SK-N-SH (cell line): ENCODE data around the gene HCN4.

Experiments
- CHD2 ChIP-seq: fragments of 150-350 bp; IDR thresholded peaks from 2 replicates; pipeline ENCODE4 v1.6.1; 2018; ENCODE audit warnings: low read length; ENCODE audit not compliant: partially characterized antibody
- CTCF ChIP-seq: fragments of 200-600 bp; sonication (generic); IDR thresholded peaks from 2 replicates; pipeline ENCODE4 v1.6.1; 2017; ENCODE audit warnings: antibody characterized with exemption, mild to moderate bottlenecking, moderate library complexity
- FOXJ3 ChIP-seq: sonication (generic); formaldehyde crosslinking; IDR thresholded peaks from 2 replicates; pipeline ENCODE4 v1.5.1; 2020; ENCODE audit warnings: mild to moderate bottlenecking, missing genetic modification reagents
- MAX ChIP-seq: IDR thresholded peaks from 2 replicates; pipeline ENCODE4 v1.4.0; 2012; ENCODE audit warnings: low read depth
- POLR2AphosphoS5 ChIP-seq: IDR thresholded peaks from 2 replicates; pipeline ENCODE4 v1.6.1; 2012; ENCODE audit warnings: low read depth, low read length
- RAD21 ChIP-seq: IDR thresholded peaks from 2 replicates; pipeline ENCODE4 v1.6.1; 2012; ENCODE audit warnings: mild to moderate bottlenecking, low read length
- RFX5 ChIP-seq: IDR thresholded peaks from 2 replicates; pipeline ENCODE4 v1.6.1; 2012; ENCODE audit warnings: mild to moderate bottlenecking, improper control_type of control experiment, low read length
- USF2 ChIP-seq: fragments of 150-350 bp; IDR thresholded peaks from 2 replicates; pipeline ENCODE4 v1.6.1; 2017; ENCODE audit warnings: antibody characterized with exemption, low read length, low read depth, borderline replicate concordance

GRCh38 chr15:73283366-73283962, 85.3 kb downstream of the HCN4 start:
- TF ChIP-seq POLR2AphosphoS5 (no peak), RFX5 (no peak), RAD21 (no peak), USF2 (no peak), FOXJ3 (no peak), CTCF (no peak), CHD2 (no peak), MAX (no peak)
